HG03097 (cell line): ENCODE data around the gene BBS12.

Experiments
- ATAC-seq: cut with Tn5 transposase; IDR thresholded peaks from one replicate; pipeline ENCODE4 v1.9.1; 2021; ENCODE audit not compliant: unreplicated experiment, low FRiP score

Gene BBS12

GRCh38 chr4:122793811-122794210 is 61.3 kb downstream of the BBS12 start:
- no peak for ATAC-seq
